HepG2 (cell line): ENCODE measurements around the gene SREBF1. TPM values are rescaled to one million over a fixed set of nuclear protein-coding genes. Genes with fewer than 3 reads are reported as not detected.

Experiments
- AGO2 ChIP-seq: fragments of 200-400 bp; formaldehyde crosslinking; optimal IDR thresholded peaks from 2 replicates; pipeline ENCODE3; 2017; ENCODE audit warnings: mild to moderate bottlenecking, low read depth, low read length, moderate library complexity
- HOXA5 ChIP-seq: sonication (generic); formaldehyde crosslinking; IDR thresholded peaks from 2 replicates; pipeline ENCODE4 v1.4.0; 2020; ENCODE audit warnings: missing genetic modification reagents
- NCOR1 ChIP-seq: fragments of 200-600 bp; sonication (generic); IDR thresholded peaks from 2 replicates; pipeline ENCODE4 v1.7.0; 2017; ENCODE audit warnings: antibody characterized with exemption, low read length, borderline replicate concordance
- PHF5A ChIP-seq: IDR thresholded peaks from one replicate; pipeline ENCODE4 v1.6.1; 2018; ENCODE audit warnings: low read depth, missing genetic modification reagents; ENCODE audit not compliant: unreplicated experiment
- ZNF264 ChIP-seq: sonication (generic); formaldehyde crosslinking; IDR thresholded peaks from 2 replicates; pipeline ENCODE4 v1.4.0; 2020; ENCODE audit warnings: missing genetic modification reagents
- ZNF501 ChIP-seq: sonication (generic); formaldehyde crosslinking; IDR thresholded peaks from 2 replicates; pipeline ENCODE4 v1.5.1; 2020; ENCODE audit warnings: mild to moderate bottlenecking, moderate library complexity, missing genetic modification reagents
- ZNF570 ChIP-seq: sonication (generic); formaldehyde crosslinking; IDR thresholded peaks from 2 replicates; pipeline ENCODE4 v1.4.0; 2020; ENCODE audit warnings: mild to moderate bottlenecking, missing genetic modification reagents, borderline replicate concordance
- ZNF792 ChIP-seq: IDR thresholded peaks from 2 replicates; pipeline ENCODE4 v1.6.1; 2016
- ZNF839 ChIP-seq: sonication (generic); formaldehyde crosslinking; IDR thresholded peaks from 2 replicates; pipeline ENCODE4 v1.4.0; 2020; ENCODE audit warnings: missing genetic modification reagents, mild to moderate bottlenecking, borderline replicate concordance
- ZSCAN12 ChIP-seq: sonication (generic); formaldehyde crosslinking; IDR thresholded peaks from 2 replicates; pipeline ENCODE4 v1.9.0; 2021; ENCODE audit warnings: mild to moderate bottlenecking, missing genetic modification reagents
- polyA plus RNA-seq, 8 experiments: library from polyadenylated mRNA; depleted of rRNA in 3 of 8; stranded (reverse) in 7 of 8; unstranded in 1 of 8; fragments of >200 nt; fragmentation: Illumina TruSeq in 4 of 8; extraction: Trizol in 4 of 8; gene quantifications; 2 replicates each; pipeline versions ENCODE4 v1.2.1 to v1.2.3, GENCODE V29; 2011 to 2016; ENCODE audit warnings: low read depth in 4 of 8, missing spikeins in 1 of 8, mixed read lengths in 1 of 8; ENCODE audit not compliant: insufficient read depth in 1 of 8
- total RNA-seq, 5 experiments: library from RNA; depleted of rRNA; stranded (reverse); fragments of >200 nt; fragmentation: Illumina TruSeq; extraction: Trizol; gene quantifications; 2 replicates each; pipeline ENCODE4 v1.2.3, GENCODE V29; 2016; ENCODE audit warnings: low read depth in 1 of 5
- TF ChIP-seq, protein P1 (sequence below): IDR thresholded peaks from 2 replicates; pipeline ENCODE4 v1.4.0; 2020; ENCODE audit warnings: mild to moderate bottlenecking, missing genetic modification reagents

SREBF1 gene
- total and polyA plus RNA-seq, 2 of the 13 experiments (the other 11 are each of a cell fraction or from before 2014, with no cell fraction given): 34.3 to 38.0 TPM

DNA sequence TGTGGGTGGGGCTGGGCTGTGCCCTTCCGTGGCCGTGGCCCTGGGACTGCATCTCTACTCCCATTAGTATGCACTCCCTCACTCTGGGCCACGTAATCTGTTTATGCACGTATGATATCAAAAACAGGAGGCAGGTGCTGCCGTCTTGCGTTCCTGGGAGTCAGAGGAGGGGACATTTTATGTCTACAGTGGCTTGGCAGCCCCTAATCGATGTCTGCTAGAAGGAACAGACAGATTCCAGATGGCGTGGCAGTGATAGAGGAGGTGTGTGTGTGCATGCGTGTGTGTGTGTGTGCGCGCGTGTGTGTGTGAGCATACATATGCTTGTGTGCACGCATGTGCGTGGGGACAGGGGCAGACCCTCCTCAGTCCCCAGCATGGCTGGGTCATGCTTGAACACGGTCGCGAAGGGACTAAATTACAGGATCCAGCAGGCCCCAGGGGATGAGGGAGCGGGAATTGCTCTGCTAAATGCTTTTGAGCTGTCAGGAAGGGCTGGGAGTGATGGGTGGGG lies 44.7 kb downstream of the SREBF1 start (continued):
- TF ChIP-seq ZNF570 (no peak), ZNF501 (CRISPR knock-in tag) (no peak), PHF5A (CRISPR knock-in tag) (no peak), NCOR1 (no peak), HOXA5 (CRISPR knock-in tag) (no peak), ZNF792 (no peak), ZNF839 (CRISPR knock-in tag) (no peak), AGO2 (no peak), ZNF264 (CRISPR knock-in tag) (no peak), ZSCAN12 (CRISPR knock-in tag) (no peak)
- TF ChIP-seq, protein P1, sequence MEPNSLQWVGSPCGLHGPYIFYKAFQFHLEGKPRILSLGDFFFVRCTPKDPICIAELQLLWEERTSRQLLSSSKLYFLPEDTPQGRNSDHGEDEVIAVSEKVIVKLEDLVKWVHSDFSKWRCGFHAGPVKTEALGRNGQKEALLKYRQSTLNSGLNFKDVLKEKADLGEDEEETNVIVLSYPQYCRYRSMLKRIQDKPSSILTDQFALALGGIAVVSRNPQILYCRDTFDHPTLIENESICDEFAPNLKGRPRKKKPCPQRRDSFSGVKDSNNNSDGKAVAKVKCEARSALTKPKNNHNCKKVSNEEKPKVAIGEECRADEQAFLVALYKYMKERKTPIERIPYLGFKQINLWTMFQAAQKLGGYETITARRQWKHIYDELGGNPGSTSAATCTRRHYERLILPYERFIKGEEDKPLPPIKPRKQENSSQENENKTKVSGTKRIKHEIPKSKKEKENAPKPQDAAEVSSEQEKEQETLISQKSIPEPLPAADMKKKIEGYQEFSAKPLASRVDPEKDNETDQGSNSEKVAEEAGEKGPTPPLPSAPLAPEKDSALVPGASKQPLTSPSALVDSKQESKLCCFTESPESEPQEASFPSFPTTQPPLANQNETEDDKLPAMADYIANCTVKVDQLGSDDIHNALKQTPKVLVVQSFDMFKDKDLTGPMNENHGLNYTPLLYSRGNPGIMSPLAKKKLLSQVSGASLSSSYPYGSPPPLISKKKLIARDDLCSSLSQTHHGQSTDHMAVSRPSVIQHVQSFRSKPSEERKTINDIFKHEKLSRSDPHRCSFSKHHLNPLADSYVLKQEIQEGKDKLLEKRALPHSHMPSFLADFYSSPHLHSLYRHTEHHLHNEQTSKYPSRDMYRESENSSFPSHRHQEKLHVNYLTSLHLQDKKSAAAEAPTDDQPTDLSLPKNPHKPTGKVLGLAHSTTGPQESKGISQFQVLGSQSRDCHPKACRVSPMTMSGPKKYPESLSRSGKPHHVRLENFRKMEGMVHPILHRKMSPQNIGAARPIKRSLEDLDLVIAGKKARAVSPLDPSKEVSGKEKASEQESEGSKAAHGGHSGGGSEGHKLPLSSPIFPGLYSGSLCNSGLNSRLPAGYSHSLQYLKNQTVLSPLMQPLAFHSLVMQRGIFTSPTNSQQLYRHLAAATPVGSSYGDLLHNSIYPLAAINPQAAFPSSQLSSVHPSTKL (CRISPR knock-in tag): no peak
- TF ChIP-seq, all 625 proteins: peak for 0
